ENCODE data around the gene RBL2. TPM values are rescaled to one million over a fixed set of nuclear protein-coding genes. Genes with fewer than 3 reads are reported as not detected.

Gene RBL2
- total and polyA plus RNA-seq, 4 donors, result 30.8 to 165 (median 46.9) TPM

DNA sequence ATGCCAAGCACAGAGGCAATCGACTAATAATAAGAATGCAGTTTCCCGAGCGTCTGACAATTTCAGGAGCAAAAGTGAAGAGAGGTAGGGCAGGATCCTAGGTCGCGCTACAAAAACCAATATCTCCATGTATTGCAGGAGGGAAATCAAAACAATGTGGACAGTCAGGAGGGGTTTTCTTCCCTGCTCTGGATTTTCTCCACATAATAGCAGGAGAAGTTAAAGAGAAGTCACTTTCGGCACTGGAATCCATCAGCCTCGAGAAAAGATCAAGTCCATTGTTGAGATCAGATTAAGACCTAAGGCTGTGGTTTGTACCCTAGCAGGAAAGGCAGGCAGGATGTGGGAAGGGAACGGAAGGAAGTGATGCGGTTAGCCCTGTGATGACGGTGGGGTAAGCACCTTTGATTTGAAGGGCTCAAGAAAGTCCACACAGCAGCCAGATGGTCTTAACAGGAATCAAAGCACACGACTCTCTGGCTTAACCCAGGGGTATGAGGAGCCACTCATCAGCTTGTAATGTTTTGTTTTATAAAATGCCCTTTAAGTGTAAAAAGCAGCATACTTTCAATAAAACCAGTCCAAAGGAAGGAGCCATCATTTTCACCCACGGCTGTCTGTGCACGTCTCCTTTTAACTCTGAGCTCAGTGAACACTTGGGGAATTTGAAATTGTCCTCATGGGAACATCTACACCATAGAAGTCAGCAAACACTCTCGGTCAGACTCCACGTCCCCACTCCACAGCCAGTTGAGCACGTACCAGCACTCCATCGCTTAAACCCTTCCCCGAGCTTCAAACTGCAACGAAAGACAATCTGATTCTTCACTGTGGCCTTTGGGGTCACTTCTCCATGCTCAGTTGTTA, 84.5 kb downstream of the RBL2 start:
- H3K9ac ChIP-seq (ENCODE audit: insufficient read depth in 1 of 2, low read length in 2 of 2), result no peak overlapping the region
- WGBS, 2 donors, result 34 to 42% methylated on average over 19 of the region's 19 CpGs
- H3K4me3 ChIP-seq, result no peak overlapping the region
- ATAC-seq (ENCODE audit: insufficient read depth, low FRiP score) (peak; percentile 75), DNase-seq (peak in 2 of 3 donors; percentile 39 to 70)
- H3K9me3 ChIP-seq (ENCODE audit: control insufficient read depth in 4 of 4, insufficient read depth in 3 of 4, low read length in 3 of 4), result no peaks in the 10 kb centered on the region
- no peaks in the 10 kb centered on the region for H3K36me3 ChIP-seq (ENCODE audit: control insufficient read depth in 4 of 4, insufficient read depth in 4 of 4, low read length in 4 of 4)
- H3K27me3 ChIP-seq (ENCODE audit: control insufficient read depth in 3 of 3, insufficient read depth in 3 of 3, low read length in 2 of 3), result no peaks in the 10 kb centered on the region
- H3K4me1 ChIP-seq (ENCODE audit: control insufficient read depth in 5 of 5, insufficient read depth in 5 of 5, low read length in 5 of 5), result peaks cover 0 to 18% (median 0%) of the 10 kb centered on the region in 5 donors
- H3K27ac ChIP-seq (ENCODE audit: low read depth in 1 of 2, low read length in 1 of 2), result peak overlapping the region; percentile 72 to 92
- TF ChIP-seq, protein P1, sequence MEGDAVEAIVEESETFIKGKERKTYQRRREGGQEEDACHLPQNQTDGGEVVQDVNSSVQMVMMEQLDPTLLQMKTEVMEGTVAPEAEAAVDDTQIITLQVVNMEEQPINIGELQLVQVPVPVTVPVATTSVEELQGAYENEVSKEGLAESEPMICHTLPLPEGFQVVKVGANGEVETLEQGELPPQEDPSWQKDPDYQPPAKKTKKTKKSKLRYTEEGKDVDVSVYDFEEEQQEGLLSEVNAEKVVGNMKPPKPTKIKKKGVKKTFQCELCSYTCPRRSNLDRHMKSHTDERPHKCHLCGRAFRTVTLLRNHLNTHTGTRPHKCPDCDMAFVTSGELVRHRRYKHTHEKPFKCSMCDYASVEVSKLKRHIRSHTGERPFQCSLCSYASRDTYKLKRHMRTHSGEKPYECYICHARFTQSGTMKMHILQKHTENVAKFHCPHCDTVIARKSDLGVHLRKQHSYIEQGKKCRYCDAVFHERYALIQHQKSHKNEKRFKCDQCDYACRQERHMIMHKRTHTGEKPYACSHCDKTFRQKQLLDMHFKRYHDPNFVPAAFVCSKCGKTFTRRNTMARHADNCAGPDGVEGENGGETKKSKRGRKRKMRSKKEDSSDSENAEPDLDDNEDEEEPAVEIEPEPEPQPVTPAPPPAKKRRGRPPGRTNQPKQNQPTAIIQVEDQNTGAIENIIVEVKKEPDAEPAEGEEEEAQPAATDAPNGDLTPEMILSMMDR (IDR thresholded peaks at IDR 0.05; ENCODE audit: control extremely low read depth, extremely low read depth), result no peak

DNA sequence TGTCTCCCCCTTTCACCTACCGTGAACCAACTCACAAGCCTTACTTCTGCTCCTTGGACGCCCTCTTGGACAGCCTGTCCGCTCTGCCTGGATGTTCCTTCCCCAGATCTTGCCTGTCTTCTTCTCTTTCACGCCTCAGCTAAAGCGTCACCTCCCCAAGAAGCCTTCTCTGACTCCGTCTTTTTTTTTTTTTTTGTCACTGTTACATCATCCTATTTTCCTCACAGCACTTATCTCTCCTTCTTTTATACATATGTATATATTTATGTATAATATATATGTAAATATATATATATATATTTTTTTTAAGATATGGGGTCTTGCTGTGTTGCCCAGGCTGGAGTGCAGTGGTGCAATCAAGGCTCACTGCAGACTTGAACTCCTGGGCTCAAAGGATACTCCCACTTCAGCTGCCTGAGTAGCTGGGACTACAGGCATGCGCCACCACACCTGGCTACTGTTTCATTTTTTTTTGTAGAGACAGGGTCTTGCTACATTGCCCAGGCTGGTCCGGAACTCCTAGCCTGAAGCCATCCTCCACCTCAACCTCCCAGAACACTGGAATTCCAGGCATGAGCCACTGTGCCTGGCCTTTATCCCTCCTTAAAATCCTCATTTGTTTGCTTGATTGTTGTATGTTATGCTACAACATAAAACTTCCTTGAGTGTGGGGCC, 85.3 kb downstream of the RBL2 start:
- no peak overlapping the region for H3K4me3 ChIP-seq
- ATAC-seq (ENCODE audit: insufficient read depth, low FRiP score), result no peak
- no peak for DNase-seq
- TF ChIP-seq, protein P1 (IDR thresholded peaks at IDR 0.05; ENCODE audit: control extremely low read depth, extremely low read depth), result no peak
- 63 to 79% methylated on average over 8 of the region's 8 CpGs for WGBS, 2 donors
- no peaks in the 10 kb centered on the region for H3K27me3 ChIP-seq (ENCODE audit: control insufficient read depth in 3 of 3, insufficient read depth in 3 of 3, low read length in 2 of 3)
- no peak overlapping the region for H3K9ac ChIP-seq (ENCODE audit: insufficient read depth in 1 of 2, low read length in 2 of 2)
- peak overlapping the region; percentile 27 to 92 for H3K27ac ChIP-seq (ENCODE audit: low read depth in 1 of 2, low read length in 1 of 2)
- H3K4me1 ChIP-seq (ENCODE audit: control insufficient read depth in 5 of 5, insufficient read depth in 5 of 5, low read length in 5 of 5), result peaks cover 0 to 18% (median 0%) of the 10 kb centered on the region in 5 donors
- no peaks in the 10 kb centered on the region for H3K36me3 ChIP-seq (ENCODE audit: control insufficient read depth in 4 of 4, insufficient read depth in 4 of 4, low read length in 4 of 4)
- H3K9me3 ChIP-seq (ENCODE audit: control insufficient read depth in 4 of 4, insufficient read depth in 3 of 4, low read length in 3 of 4), result peaks cover 0 to 1% (median 0%) of the 10 kb centered on the region in 4 donors

DNA sequence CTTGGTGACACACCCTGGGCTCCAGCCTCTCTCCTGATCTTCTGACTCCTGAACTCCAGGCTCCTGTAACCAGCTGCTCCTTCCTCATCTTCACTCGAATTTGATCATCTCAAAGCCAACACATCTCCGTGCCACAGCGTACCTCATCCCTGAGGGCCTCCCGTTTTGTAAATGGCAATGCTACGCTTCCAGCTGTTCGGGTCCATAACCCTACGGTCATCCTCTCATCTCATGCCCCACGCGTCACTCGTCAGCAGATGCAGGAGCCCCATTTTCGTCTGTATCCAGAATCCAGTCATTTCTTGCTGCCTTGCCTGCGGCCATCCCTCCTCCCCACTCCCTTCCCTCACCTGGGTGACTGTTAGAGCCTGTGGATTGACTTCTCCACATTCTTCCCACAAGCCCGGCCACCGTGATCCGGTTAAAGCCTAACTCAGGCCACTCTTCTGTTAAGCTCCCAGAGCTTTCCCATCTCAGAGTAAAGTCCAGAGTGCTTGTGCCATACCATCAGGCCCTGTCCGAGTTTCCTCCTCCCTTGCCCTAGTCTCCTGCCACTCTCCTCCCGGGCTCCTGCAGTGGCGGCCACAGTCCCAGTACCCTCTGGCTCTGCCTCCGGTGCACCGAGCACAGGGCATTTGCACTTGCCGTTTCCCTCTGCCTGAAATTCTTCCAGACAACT, 89.0 kb downstream of the RBL2 start:
- WGBS, 2 donors, result 94 to 95% methylated on average over 21 of the region's 21 CpGs

More for the DNA sequence above, 89.0 kb downstream of the RBL2 start:
- Histone ChIP-seq H3K27me3 (ENCODE audit: control insufficient read depth in 3 of 3, insufficient read depth in 3 of 3, low read length in 2 of 3) (peaks cover 0 to 3% (median 0%) of the 10 kb centered on the region in 3 donors), H3K4me1 (ENCODE audit: control insufficient read depth in 5 of 5, insufficient read depth in 5 of 5, low read length in 5 of 5) (peaks cover 0 to 5% (median 0%) of the 10 kb centered on the region in 5 donors), H3K9me3 (ENCODE audit: control insufficient read depth in 4 of 4, insufficient read depth in 3 of 4, low read length in 3 of 4) (peaks cover 0 to 1% (median 0%) of the 10 kb centered on the region in 4 donors), H3K4me3 (no peak overlapping the region), H3K36me3 (ENCODE audit: control insufficient read depth in 4 of 4, insufficient read depth in 4 of 4, low read length in 4 of 4) (no peaks in the 10 kb centered on the region), H3K27ac (ENCODE audit: low read depth in 1 of 2, low read length in 1 of 2) (no peak overlapping the region), H3K9ac (ENCODE audit: insufficient read depth in 1 of 2, low read length in 2 of 2) (no peak overlapping the region)
- ATAC-seq (ENCODE audit: insufficient read depth, low FRiP score), result no peak
- TF ChIP-seq, protein P1 (IDR thresholded peaks at IDR 0.05; ENCODE audit: control extremely low read depth, extremely low read depth), result no peak
- DNase-seq, result no peak
